SIG-M5 treated with dmso at 0.1 percent for 504 hours (cell line): ENCODE results near the gene CLEC11A.

Source experiments
- DNase-seq: peaks from one replicate; lab custom pipeline; 2025; ENCODE audit not compliant: unreplicated experiment; lab: John Stamatoyannopoulos, UW

Gene CLEC11A

DNA sequence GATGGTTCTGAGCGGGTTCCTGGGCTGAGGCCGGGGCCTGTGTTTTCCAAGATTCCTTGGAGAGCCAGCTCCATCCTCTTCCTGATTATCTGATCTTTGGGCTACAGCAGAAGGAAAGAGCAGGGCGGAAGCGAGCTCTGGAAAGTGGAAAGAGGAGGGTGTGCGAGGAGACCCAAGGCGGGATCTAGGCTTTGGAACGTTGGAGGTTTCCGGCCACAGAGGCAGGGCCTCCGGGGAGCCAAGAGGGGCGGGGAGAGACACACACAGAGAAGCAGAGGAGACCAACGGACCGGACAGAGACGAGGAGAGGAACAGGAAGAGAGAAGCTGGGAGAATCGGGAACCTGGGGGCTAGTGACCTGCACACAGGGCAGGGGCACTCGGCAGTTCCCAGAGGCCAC is at the start of gene CLEC11A:
CLEC11A (plus strand) TSS at position 296 of the 400 bp plus-strand sequence. CDS start 162 bp downstream, outside the sequence.
- DNase-seq, result peak; percentile 78

DNA sequence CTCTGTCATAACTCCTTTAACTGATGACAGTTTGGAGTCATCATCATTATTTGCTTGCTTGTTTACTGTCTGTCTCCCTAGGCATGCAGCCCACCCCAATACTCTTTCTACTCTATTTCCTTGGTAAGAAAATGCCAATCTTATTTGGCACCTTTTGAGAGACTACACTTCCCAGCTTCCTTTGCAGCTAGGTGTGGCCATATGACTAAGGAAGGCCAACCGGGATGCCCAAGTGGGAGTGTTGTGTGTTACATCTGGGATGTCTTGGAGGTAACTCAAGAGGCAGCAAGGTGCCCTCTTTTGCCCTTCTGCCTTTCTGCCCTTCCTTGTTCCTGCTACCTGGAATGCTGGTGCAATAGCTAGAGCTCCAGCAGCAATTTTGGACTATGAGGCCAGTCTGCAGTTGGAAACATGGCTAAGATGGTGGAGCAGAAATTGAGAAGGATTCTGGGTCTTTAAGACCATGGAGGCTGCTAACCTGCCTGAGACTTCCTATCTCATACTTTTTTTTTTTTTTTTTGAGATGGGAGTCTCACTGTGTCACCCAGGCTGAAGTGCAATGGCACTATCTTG is 46.5 kb upstream of the CLEC11A start:
- no peak for DNase-seq

DNA sequence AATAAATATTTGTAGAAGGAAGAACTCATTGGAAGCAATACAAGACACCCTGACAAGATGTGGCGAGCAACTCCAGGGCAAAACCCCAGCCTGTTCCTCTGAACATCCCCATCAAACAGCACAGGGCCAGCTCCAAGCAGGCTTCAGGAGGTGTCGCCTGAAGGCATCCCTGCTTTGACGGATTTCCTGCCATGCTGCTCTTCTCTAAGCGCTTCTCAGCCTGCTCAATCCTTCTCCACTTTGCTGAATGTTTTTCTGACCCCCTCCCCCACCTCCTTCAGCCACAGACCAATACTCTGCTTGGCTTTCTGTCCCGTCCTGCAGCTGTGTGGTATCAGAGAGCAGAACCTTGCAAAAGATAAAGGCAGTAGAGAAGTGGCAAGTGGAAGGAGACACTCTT is 45.5 kb upstream of the CLEC11A start:
- DNase-seq, result no peak

GRCh38 chr19:50678323-50678722 is 44.8 kb upstream of the CLEC11A start:
- no peak for DNase-seq

GRCh38 chr19:50679177-50680125 is 43.7 kb upstream of the CLEC11A start:
- DNase-seq, result peak; percentile 65

GRCh38 chr19:50686310-50687032 is 36.7 kb upstream of the CLEC11A start:
- no peak for DNase-seq

DNA sequence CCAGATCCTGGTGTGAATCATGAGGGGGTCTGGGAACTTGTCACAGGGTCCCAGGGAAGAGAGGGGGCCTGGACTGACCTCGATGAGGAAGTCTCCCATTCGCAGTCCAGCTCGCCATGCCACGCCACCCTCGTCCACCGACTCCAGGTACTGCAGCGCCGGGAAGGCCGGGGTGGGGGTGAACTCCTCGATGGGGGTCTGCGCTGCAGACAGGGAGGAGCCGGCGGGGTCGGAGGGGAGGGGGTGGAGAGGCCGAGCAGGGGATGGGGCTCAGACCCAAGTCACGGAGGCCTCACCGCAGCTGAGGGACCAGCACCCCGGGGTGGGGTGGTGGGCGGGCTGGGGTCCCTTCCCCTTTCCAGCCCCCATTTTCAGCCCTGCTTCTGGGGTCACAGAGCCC is 34.4 kb upstream of the CLEC11A start:
- DNase-seq, result no peak

DNA sequence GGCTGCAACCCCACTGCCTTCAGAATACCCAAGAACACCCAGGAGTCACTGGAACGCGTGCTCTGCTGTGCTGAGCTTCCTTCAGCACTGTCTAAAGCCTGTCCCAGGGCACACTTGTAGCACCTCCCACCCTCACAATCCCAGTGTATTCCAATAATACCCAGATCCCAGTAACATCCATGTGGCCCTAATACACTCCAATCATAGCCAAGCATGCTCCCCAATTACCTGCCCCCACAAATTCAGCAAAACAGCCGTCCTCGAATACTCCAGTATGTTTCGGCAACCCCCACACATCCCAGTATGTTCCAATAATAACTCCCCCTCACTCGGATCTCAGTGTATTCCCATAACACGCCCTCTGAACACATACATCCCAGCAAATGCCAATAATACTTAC is 32.7 kb upstream of the CLEC11A start:
- DNase-seq, result no peak

DNA sequence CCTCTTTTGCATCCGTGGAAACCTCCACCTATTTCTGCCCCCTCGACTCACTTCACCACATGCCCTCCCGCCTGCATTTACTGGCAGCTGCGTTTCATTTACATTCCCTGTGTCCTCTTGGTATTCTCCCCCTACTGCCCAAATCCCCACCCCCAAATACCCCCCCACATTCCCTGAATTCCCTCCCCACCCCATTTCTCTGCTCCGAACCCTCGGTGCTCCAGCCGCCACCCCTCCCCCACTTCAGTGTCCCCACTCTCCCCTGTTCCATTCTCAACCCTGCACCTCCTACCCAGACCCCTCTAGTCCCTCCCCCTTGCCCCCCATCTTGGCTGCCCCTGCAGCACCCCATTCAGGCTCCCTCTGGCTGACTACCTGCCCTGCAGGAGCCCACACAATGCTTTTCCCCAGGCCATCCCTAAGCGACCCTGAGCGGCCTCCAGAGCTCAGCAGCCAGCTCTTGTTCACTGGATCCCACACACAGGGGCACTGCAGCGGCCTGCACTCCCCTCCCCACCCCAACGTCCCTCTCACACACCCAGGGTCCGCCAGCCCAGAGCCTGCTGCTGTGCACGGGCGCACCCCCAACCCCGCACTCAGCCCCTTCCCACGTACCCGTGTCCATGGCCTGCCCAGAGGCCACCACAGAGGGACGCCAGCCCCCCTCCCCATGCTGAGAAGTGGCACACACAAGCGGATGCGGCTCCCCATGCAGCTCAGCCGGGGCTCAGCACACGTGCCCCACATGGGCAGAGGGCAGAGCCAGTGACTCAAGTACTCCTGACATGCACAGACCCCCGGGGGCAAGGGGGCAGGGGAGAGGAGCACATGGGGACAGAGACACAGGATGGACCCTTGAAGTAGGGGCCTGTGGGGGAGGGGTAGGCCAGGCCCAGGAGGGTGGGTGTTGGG is 29.8 kb upstream of the CLEC11A start:
- no peak for DNase-seq

GRCh38 chr19:50694815-50695145 is 28.4 kb upstream of the CLEC11A start:
- DNase-seq, result no peak

- no peak for DNase-seq
Observed at GRCh38 chr19:50695251-50696093, 27.7 kb upstream of the CLEC11A start.

GRCh38 chr19:50696094-50696483 is 27.1 kb upstream of the CLEC11A start:
- DNase-seq, result no peak

DNA sequence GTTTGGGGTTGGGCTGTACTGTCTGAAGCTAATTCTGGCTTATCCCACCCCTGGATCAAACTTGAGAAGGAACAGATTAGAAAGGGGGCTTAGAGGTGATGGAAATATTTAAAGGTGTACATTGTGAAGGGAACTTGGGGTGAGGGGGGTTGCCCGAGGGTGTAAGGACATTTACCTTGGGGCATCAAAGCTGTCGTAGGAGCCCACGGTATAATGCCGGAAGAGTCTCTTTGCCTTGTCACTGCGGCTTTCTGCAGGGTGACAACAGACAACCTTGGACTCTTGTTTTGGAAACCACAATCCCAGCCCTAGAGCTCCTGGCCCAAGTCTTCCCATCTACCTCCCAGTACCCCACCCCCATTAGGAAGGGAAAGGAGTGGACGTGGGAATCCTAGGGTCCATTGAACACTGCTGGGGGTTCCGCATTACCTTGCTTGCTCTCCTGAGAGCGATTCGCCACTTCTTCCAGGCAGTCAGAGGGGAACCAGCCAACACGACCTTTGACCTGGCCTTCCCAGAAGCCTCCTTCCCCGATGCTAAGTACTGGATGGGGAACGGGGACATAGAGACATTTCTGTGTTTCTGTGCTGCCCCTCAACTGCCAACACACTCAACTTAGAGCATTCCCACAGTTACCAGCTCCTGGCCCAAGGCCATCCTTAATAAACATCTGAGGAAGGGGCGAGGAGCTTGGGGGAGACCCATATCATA is 25.6 kb upstream of the CLEC11A start:
- no peak for DNase-seq

DNA sequence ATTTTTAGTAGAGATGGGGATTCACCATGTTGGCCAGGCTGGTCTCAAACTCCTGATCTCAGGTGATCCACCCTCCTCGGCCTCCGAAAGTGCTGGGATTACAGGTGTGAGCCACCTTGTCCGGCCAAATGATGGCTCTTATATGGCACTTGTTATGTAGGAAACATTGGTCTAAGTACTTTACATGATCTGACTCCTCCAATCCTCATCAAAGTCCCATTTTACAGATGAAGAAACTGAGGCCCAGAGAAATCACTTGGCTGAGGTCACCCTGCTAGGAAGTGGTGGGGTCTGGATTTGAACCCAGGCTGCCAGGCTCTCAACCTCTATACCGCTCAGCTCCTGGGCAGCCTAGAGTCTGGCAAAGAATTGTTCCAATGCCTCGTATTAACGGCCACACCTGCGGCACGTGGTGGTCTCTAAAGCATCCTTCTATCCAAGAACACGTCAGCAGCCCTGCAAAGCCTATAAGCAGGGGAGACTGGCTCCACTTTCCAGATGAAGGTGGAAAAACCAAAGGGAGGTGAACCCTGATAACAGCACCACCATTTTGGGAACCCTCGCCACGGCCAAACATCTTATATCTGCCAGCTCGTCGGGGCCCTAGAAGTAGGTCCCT is 21.7 kb upstream of the CLEC11A start:
- no peak for DNase-seq

DNA sequence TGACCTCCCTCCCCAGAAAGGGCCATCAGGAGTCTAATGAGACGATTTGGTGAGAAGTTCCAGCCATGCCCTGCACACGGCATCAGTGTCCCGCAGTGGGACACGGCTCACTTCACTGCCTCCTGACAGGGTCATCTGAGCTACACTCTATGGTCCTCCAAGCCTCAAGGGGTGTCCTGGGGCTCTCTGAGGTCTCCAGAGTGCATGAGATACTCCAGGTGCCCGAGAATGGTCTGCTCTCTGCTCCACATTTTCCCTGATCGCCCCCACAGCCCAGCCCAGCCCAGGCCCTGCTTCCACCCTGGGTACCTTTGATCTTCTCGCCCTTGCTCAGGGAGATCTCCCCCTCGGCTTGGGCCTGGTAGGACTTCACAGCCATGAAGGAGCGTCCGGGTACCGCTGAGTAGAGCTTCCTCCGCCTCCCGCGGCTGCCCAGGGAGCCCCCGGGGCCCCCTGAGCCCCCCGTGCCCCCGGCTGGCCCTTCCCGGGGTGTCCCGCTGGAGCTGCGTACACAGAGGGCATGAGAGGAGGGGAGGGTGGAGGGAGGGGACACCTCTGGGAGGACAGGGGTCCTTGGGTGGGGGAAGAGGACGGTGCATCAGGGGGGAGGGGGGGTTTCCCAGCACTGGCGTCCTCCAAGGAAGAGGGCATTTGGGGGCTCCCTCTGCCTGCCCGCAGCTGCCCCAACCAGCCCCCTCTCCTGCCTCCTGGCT is 20.9 kb upstream of the CLEC11A start:
- no peak for DNase-seq

- DNase-seq, result no peak
Observed at GRCh38 chr19:50702871-50703829, 20.0 kb upstream of the CLEC11A start.
